ENCODE measurements around the gene TMEM115.

DNA sequence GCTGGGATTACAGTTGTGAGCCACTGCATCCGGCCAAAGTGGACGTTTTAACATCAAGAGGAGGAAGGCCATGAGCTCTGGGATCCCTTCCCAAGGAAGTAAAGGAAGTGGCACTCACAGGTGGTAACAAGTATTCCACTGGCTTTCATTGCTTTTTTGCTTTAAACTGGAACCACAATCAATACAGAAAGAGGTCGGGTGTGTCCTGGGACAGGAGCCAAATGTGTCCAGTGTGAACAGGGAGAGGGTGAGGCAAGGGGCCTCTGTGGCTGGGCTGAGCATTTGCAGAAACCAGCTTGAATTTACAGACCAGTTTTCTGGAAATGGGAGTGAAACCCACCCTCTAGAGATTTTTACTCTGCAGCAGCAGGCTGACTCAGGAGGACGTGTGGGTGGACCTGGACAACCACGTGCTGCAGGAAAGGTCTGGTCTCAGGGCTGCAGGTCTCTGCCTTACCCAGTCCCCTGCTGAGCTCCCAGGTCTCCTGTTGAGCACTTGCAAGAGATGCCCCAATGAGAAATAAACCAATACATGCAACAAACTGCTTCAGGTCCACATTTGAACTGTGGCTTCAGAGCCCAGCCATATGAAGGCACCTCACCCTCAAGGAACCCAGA is 42.8 kb upstream of the TMEM115 start:
- TF ChIP-seq, protein P1, sequence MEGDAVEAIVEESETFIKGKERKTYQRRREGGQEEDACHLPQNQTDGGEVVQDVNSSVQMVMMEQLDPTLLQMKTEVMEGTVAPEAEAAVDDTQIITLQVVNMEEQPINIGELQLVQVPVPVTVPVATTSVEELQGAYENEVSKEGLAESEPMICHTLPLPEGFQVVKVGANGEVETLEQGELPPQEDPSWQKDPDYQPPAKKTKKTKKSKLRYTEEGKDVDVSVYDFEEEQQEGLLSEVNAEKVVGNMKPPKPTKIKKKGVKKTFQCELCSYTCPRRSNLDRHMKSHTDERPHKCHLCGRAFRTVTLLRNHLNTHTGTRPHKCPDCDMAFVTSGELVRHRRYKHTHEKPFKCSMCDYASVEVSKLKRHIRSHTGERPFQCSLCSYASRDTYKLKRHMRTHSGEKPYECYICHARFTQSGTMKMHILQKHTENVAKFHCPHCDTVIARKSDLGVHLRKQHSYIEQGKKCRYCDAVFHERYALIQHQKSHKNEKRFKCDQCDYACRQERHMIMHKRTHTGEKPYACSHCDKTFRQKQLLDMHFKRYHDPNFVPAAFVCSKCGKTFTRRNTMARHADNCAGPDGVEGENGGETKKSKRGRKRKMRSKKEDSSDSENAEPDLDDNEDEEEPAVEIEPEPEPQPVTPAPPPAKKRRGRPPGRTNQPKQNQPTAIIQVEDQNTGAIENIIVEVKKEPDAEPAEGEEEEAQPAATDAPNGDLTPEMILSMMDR (IDR thresholded peaks at IDR 0.05), result no peak
- TF ChIP-seq POLR2A (IDR thresholded peaks at IDR 0.05), result no peak

Measured in thyroid gland (tissue), 4 donors.